T follicular helper cell (primary cell): ENCODE measurements around the gene CACNA1F.

ENCODE experiments used
- DNase-seq: peaks from one replicate; pipeline ENCODE4 v3.0.0-alpha.2; 2020; ENCODE audit warnings: low read depth
- total RNA-seq, 2 experiments: gene quantifications; one replicate each; lab custom pipeline; 2026; lab: John Stamatoyannopoulos, UW

The CACNA1F gene
- 0.09 to 1.3 reads per million in 2 experiments for total RNA-seq

DNA sequence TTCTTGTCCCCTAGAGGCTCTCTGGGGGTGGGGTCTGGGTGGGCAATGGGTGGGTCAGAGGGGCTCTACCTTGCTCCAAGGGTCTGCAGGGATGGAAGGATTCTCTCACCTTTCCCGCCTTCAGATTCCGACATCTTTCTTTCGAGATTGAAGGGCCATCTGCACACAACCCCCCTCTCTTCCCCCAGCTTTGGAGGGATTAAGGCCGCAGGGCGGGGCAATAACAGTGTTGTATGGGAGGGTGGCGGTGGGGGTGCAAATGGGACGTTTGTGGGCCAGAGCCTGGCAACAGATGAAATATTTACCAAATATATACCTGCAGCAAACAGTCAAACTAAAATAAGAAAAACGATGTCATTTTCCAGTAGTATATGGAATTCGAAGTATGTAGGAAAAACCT, at the start of gene CACNA1F:
Gene CACNA1F (minus strand): TSS at position 165 of the 400 bp plus-strand sequence. CDS start 31 bp downstream, at position 134.
- DNase-seq = no peak

DNA sequence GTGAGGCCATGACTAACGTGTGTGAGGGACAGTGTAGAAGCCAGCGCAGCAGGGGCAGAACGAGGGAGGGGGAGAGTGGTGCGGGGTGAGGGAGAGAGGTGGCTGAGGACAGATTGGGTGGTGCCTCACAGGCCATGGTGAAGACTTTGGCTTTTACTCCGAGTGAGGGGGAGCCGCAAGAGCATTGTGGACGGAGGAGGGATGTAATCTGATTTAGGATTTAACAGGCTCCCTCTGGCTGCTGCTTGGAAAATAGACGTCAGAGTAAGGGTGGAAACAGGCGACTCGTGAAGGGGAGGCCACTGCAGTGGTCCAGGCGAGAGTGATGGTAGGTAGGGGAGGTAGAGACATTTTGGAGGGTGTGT, 49.5 kb upstream of the CACNA1F start:
- no peak for DNase-seq

DNA sequence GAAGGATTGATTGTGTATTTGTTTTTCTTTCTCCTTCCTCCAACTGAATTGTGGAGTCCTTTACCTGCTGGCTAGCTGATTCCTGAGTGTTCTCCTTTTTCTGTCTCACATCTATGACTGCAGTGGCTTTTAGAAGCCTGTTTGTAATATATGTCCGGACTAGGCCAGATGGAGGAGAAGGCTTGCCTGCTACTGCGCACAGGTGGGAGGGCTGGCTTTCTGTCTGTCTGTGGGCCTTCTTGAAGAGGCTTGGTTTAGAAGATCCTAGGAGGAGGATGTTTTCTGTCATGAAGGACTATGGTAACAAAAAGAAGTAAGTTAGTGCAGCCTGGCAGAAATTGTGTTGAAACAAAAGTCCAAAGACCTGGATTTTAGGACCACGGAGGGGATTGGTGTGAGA, 44.9 kb upstream of the CACNA1F start:
- no peak for DNase-seq

DNA sequence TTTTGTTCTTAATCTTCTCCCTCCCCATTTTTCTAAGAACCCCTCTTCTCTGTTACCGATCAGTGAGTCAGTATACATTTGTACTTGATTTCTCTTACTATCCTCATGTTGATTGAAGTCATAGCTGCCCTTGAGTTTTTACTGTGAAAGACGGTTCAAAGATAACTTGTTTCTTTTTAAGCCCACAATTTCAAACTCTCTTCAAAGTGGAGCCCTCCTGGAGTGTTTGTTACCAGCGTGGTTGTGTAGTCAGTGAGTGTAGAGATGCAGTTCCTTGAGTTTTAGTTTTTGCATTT, 44.3 kb upstream of the CACNA1F start:
- DNase-seq = no peak

DNA sequence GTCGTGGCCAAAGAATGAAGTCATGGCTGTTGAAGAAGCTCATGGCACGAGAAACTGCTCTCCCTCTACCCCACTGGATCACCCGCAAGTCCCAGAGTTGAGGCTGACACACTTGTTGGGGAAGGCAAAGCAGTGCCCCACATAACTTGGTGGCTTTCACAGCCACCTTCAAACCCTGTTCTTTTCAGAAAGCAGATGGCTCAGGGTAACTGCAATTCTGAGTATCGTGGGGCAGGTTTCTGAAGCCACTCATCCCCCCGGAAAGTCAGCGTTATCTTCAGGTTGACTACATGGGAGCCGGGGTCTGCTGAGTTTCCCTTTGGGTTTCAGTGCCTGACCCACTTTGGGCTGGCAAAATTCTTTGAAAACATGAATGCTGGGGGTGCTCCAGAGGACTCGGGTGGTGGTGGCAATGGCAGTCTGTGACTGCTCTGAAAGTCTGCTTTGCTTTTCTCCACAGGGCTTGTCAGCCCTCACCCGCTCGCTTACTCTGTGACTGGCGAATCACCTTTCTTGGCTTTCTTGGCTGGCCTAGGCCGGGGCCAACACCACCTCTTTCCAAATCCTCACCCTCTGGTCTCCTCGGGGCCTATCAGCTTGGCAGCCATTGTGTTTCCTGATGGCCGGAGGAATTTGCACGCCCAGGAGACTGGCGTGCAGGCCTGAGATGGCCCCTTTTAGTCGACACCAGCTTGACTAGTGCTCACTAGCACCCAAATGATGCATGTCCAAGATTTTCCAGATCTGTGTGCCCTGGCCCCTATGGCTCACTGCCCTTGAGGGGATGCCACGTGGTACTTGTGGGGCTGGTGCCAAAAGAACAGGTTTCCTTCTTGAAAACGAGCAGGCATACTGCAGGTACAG, 43.8 kb upstream of the CACNA1F start:
- no peak for DNase-seq

DNA sequence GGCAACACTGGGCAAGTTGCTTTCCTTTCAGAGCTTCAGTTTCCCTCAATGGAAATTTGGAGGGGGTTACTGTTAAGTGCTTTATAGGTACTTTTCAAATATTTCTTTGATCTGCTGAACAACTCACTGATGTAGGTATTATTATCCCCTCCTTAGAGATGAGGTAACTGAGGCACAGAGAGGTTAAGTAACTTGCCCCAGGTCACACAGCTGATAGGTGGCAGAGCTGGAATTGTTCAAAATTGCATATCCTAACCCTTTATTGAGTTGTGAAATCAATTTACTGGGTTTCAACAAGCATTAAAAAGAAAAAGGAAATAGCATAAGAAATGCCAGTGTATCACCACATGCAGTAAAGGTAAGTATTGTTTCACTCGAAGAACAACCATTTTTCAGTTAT, 43.1 kb upstream of the CACNA1F start:
- no peak for DNase-seq

DNA sequence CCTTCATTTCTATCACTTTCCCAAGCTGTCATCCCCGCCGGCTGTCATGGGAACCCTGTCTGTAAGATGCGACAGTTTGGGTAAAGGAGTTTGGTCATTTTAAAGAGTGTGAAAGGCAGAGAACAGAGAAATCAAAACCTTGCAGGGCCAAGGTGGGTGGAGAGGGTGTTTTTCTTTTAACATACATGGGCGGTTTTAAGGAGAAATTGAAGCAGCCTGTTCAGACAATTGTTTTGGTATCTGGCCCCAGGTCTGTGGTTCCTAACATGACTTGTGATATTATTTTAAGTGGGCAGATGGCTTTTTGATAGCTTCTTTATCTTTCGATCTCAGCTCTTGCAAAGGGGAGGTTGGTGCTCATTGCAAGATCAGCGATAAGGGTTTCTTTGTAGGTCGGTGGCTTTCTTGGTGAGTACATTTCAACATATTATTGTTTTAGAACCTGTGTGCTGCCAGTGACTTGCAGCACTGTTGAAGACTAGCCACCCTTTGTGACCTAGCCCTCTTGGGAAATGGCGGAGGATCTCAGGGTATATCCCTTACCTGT, 40.1 kb upstream of the CACNA1F start:
- DNase-seq = no peak

DNA sequence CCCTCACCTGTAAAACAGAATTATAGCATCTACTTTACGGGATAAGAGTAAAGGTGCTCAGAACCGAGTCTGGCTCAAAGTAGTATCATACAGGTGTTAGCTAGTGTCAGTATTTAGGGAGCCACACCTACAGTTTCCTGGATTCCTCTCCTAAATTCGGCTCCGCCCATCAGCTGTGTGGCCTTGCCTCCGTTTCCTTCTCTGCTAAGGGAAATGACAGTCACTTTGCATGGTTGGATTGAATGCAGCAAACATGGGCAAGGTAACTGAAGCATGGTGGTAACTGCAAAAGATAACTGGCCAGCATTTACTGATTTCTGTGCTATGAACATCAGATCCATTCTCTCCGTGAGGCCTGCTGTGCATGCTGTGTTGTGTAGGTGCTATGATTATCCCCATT, 39.3 kb upstream of the CACNA1F start:
- no peak for DNase-seq

DNA sequence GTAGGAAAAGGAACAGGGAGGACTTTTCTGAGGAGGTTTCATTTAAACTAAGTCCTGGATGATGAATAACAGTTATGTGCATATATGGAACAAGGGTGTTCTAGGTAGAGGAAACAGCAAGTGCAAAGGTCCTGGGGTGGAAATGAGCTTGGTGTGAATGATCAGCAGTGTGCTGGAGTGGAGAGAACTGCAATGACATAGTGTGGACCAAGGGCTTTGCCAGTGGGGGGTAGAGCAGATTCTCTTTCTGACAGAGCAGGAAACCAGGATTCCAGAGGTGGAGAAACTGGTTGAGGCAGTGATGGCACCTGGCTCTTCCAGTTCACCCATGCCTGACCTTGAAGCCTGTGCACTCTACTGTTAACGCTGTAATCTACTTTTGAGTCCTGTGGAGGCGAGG, 38.2 kb upstream of the CACNA1F start:
- no peak for DNase-seq

DNA sequence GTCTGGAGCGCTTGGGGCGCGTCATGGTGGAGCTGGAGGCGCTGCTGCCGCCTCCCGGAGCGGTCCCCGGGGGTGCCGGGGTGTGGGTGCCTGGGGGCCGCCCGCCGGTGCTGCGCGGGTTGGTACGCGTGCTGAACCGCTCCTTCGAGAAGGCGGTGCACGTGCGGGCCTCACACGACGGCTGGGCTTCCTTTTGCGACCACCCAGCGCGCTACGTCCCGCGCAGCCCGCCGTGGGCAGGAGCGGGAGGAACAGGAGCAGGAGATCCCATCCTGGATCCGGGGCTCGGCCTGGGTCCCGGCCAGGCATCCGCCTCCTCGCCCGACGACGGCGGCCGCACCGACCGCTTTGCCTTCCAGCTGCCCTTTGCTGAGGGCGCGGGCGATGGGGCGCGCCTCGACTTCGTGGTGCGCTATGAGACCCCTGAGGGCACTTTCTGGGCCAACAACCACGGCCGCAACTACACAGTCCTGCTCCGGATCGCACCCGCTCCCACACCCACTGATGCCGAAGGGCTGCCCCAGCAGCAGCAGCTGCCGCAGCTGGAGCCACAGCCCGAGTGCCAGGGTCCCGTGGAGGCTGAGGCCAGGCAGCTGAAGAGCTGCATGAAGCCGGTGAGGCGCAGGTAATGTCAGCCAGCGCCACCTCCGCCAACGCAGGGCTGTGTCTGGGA, 37.2 kb upstream of the CACNA1F start:
- no peak for DNase-seq

DNA sequence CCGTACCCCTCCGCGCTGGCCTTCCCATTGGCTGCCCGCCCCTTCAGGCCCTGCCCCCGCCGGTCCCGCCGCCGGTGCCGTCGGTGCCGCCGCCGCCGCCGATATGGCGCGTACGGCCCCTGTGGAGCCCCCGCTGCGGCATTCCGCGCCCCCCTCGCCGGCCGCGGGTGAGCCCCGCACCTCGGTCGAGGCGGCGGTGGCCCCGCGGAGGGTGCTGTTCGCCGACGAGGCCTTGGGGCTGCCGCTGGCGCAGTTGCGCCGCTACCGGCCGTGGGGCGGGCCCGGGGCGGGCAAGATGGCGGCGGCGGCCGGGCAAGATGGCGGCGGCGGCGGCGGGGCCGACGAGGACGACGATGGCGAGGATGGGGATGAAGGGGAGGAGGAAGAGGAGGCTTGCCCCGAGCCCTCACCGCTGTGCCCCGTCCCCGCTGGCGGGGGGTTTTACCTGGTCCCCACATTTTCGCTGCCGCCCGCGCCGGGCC, 36.7 kb upstream of the CACNA1F start, which contains the start of gene PPP1R3F:
Gene PPP1R3F (plus strand): TSS at position 27 of the 482 bp plus-strand sequence. CDS start 77 bp downstream, at position 104.
- DNase-seq = no peak

DNA sequence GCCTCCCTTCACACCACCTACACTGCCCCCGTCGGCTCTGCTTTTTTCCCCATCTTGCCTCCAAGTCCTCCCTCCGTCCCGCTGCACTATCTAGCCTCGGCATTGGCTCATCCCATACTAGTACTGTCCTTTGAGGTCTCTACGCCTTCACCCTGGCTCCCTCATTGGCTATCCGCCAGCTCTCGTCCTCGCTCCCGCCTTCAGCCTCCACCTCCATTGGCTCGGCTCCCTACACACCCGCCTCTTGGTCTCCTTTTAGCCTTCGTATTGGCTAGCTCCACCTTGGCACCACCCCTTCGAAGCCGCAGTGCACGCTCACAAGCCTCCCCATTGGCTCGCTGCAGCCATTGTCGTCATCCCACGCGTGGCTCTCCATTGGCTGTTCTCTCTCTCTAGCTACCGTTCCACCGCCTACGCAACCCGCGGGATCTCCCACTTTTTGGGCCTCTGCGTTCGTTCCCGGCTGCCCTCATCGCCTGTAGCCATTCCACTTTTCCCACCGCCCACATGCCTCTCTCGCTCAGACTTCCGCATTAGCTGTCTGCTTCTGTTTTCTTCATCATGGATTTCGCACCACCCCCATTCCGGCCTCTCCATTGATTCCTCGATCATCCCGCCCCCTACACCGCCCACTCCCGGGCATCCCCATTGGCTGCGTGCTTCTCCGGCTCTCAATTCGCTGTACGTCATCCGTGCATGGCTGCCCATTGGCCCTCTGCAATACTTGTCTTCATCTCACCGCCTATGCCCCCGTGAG, 36.0 kb upstream of the CACNA1F start:
- DNase-seq = peak; percentile 90

DNA sequence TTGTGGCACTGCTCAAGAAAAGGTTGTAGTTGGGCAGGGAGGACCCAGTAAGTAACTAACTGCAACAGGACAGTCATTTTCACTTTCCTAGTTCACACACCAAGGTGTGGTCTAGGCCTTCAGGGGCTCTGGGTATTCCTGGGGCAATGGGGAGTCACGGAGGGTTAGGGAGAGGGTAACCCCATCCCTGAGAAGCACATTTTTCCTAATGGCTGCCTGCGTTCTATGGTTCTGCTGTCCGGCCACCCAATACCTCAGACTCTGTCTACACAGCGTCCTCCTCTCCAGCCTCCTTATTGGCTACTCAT, 35.5 kb upstream of the CACNA1F start:
- DNase-seq = no peak

DNA sequence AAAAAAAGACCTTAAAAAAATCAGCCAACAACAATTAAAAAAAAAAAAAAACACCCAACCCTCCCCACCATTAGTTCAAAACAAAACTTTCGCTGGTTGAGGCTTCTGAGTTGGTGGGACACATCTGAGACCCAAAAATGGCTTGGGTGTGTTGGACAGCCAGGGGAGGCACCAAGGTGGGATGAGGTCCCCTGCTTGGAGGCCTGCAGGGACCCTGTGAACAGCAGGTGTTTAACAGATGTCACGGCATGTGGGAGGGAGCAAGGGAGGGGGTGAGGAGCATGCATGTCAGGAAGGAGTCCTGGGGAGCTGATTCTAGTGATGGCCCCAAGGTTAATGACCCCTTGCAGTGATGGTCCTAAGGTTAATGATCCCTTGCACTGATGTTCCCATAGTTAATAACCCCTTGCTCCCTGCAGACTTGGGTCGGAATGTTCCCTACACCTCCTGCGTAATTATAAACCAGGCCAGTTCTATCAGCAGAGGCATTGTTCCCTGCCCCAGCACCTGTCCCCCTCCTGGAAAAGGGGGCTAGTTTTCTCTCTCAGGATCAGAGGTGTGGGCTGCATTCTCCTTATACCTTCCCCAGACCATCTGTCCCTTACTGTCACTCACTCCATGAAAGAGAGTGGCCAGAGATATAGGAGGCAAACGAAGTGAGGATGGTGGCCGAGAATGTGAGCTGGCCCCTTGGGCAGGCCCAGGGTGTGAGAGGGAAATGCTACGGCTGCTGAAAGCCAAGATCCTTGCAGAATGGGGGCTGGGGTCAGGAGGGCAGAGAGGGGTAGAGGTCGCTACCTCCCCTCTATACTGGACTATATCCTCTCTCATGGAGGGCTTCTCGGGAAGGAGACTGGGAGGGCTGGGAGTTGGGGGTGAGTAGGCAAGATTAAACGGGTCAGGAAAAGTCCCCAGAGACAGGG, 33.6 kb upstream of the CACNA1F start:
- DNase-seq = no peak

DNA sequence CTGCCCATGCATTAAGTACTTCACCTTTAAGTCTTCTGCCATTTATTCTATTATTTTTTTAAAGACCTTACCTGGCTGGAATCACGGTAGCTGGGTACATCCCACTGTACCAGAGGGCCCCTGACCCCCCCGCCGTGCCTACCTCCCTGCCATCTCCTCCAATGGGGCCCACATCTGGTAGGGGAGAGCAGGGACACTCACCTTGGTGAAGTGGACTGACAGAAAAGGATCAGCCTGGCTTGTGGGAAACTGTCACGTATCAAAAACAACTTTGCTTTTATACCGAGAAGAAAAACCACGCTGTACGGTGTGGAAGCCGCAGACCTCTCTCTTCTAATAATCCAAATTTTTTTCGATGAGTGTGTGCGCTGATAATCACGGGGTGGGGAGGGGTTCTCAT, 31.3 kb upstream of the CACNA1F start, which contains the start of gene FOXP3:
Gene FOXP3 (minus strand): TSS at position 251 of the 400 bp plus-strand sequence. CDS start 6,205 bp downstream, outside the sequence.
- DNase-seq = no peak

DNA sequence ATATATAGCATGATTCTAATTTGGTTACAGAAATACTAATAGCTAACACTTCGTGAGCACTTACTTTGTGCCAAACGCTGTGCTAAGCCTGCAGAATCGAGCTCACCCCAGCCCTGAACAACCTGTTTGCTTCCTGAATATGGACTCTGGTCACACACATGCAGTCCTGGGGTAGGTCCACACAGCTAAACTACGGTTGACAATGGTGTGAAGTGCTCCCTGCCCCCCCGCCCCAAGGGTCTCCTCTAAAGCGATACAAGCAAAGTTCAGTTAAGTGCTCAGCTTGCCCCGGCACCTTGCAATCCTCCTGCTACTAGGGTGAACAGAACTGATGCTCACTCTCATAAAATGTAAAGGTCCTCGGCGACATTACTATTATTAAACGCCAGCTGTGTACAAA, 30.5 kb upstream of the CACNA1F start:
- no peak for DNase-seq

DNA sequence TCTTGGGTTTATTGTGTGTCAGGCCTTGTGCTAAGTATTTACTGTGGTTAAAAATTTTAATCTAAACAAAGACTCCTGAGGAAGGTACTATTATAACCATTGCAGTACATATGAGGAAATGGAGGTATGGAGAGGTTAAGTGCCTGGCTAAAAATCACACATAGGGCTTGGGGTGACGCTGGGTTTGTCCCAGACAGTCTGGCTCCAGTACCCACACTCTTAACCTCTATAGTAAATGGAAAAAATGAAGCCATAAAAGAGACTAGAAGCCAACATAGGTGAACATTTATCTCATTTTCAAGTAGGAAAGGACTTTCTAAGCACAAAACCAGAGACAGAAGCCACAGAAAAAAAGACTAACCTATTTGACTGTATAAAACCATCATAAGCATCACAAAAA, 29.5 kb upstream of the CACNA1F start:
- DNase-seq = no peak

DNA sequence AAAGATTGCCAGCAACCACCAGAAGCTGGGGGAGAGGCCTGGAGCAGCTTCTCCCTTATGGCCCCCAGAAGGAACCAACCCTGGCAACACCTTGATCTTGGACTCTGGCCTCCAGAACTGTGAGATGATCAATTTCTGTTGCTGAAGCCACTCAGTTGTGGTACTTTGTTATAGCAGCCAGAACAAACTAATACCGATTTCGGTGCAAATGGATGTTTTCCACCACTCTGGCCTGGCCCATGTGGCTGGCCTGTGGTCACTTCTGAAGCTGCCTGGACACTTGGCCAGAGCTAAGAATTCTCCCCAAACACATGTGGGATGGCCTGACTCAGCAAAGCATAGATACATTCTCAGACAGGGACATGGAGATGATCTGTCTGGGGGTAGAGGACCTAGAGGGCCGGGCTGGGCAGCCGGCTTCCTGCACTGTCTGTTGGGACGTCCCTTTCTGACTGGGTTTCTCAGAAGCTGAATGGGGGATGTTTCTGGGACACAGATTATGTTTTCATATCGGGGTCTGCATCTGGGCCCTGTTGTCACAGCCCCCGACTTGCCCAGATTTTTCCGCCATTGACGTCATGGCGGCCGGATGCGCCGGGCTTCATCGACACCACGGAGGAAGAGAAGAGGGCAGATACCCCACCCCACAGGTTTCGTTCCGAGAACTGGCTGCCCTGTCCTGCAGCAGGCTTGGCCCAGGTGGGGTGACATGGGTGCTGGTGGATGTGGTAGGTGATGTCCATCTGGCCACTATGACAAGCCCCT, 27.3 kb upstream of the CACNA1F start:
- DNase-seq = no peak

DNA sequence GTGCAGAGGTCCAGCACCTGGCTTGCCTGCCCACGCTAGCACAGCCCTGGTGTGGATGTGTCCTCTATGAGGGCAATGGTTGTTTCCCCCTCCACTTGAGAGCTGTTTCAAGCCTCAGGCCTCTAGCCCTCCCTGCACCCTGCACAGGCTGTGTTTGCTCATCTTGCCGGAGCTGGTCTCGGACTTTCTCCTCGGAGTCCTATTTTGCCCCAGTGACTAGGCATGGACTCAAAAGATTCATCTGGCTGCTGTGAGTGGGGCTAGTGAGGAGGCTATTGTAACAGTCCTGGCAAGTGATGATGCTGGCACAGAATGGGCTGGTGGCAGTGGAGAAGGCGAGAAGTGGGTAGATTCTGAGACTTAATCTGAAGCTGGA, 25.6 kb upstream of the CACNA1F start:
- DNase-seq = no peak
